Choroid plexus epithelial cell (primary cell): ENCODE measurements around the gene SCAANT1.

ENCODE experiments used
- DNase-seq: peaks from one replicate; pipeline ENCODE4 v3.0.0-alpha.2; 2010; ENCODE audit warnings: low read depth
- H3K4me3 ChIP-seq: 2 replicates; pipeline ENCODE4 v1.5.1; 2011; ENCODE audit warnings: low read depth, mild to moderate bottlenecking, control low read depth, low read length, moderate library complexity
- CTCF ChIP-seq: conservative IDR thresholded peaks from 2 replicates; pipeline ENCODE4 v1.5.1; 2011; ENCODE audit warnings: low read depth, mild to moderate bottlenecking, control low read depth, inconsistent platforms, low read length, moderate library complexity

Gene SCAANT1

GRCh38 chr3:63911509-63911872 is 692 bp downstream of the SCAANT1 start:
- no peak for DNase-seq
- H3K4me3 ChIP-seq: peak overlapping the region; percentile 77
- no peak for TF ChIP-seq CTCF

GRCh38 chr3:63910891-63911290 is 1.3 kb downstream of the SCAANT1 start:
- H3K4me3 ChIP-seq: no peak overlapping the region
- no peak for DNase-seq
- TF ChIP-seq CTCF: no peak

- no peak for TF ChIP-seq CTCF
- no peak overlapping the region for H3K4me3 ChIP-seq
These were observed 2.2 kb downstream of the SCAANT1 start for GRCh38 chr3:63910001-63910400.

GRCh38 chr3:63909431-63909830 is 2.8 kb downstream of the SCAANT1 start:
- DNase-seq: no peak
- no peak for TF ChIP-seq CTCF
- H3K4me3 ChIP-seq: no peak overlapping the region

More at GRCh38 chr3:63910001-63910400, 2.2 kb downstream of the SCAANT1 start:
- no peak for DNase-seq

- no peak for DNase-seq
- H3K4me3 ChIP-seq: no peak overlapping the region
- no peak for TF ChIP-seq CTCF
These were observed 3.4 kb downstream of the SCAANT1 start for GRCh38 chr3:63908776-63909175.

- TF ChIP-seq CTCF: peak; percentile 61
- DNase-seq: peak; percentile 54
- no peak overlapping the region for H3K4me3 ChIP-seq
These were observed 4.0 kb downstream of the SCAANT1 start for GRCh38 chr3:63908081-63908736.
